ENCODE results near the gene C19orf67.

GRCh38 chr19:14082675-14082960, 3.0 kb downstream of the C19orf67 start:
- TF ChIP-seq TCF7L2 (IDR thresholded peaks at IDR 0.05; ENCODE audit: low read depth, low read length) (no peak), CTCF (IDR thresholded peaks at IDR 0.05) (no peak)

Measured in Panc1 (cell line).